ENCODE results near the gene RAD1.

Gene RAD1

DNA sequence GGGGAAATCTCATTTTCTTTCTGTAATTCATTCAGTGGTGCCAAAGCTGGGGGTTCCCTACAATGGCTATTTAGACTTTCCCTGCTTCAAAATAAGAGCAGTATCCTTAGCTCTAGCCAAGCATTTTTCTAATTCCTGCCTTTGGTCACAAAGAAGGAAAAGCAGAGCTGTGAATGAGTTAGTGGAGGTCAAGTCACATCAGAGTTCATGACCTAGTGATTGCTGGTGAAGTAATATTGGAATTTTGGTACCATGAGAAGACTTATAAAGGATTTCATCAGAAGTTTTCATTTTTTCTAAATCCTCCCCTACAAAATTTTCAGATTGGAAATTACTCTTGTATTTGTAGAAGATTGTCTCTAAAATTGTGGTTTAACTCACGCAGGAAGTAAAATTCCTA lies 42.0 kb upstream of the RAD1 start:
- Histone ChIP-seq H3K36me3 (ENCODE audit: insufficient read depth, low read length) (peaks cover 28% of the 10 kb centered on the region; the same call in 1 of the 2 replicates), H3K27me3 (ENCODE audit: insufficient read depth, low read length) (no peaks in the 10 kb centered on the region)

DNA sequence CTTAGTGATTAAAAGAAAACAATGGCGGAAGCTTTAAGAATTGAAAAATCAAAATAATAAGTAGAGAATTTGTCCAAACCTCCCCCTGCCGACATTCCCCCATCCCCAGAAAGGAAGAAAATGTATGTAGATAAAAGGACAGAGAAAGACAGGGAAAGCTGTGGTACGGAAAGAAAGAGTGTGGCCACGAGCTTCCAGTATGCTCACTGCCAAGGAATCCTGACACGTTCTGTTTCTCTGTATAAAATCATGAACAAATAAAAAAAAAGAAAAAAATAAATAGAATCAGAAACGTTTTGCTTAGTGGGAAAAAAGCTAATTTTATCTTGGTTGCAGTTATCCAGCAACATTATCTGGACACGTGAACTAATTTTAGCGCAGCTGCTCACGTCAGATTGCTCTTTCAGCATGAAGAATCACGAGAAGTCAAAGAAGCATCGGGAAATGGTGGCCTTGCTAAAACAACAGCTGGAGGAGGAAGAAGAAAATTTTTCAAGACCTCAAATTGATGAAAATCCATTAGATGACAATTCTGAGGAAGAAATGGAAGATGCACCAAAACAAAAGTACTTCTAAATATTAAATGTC lies 29.2 kb upstream of the RAD1 start:
- Histone ChIP-seq H3F3A (ENCODE audit: insufficient read depth, low read length) (no peaks in the 10 kb centered on the region), H4K20me1 (ENCODE audit: insufficient read depth, low read length) (no peaks in the 10 kb centered on the region), H3K9me2 (ENCODE audit: low read depth, low read length) (no peaks in the 10 kb centered on the region), H3K27me3 (ENCODE audit: insufficient read depth, low read length) (no peaks in the 10 kb centered on the region), H3K27ac (ENCODE audit: low read depth, low read length, poor library complexity, severe bottlenecking) (no peak overlapping the region), H3K4me3 (ENCODE audit: low read depth, low read length, poor library complexity, severe bottlenecking) (no peak overlapping the region), H3K4me2 (ENCODE audit: low read length) (no peak overlapping the region), H3K4me1 (ENCODE audit: insufficient read depth, low read length, severe bottlenecking) (no peaks in the 10 kb centered on the region), H3K9me3 (ENCODE audit: low read length) (no peaks in the 10 kb centered on the region), H3K9ac (ENCODE audit: low read length) (no peak overlapping the region), H3K36me3 (ENCODE audit: insufficient read depth, low read length) (peaks cover 70% of the 10 kb centered on the region), H3K79me2 (ENCODE audit: insufficient read depth, low read length) (no peaks in the 10 kb centered on the region), H2AFZ (ENCODE audit: low read length) (no peak overlapping the region)
- no peak for TF ChIP-seq EZH2 (IDR thresholded peaks at IDR 0.05; ENCODE audit: borderline replicate concordance, low read length)
- TF ChIP-seq, protein P1, sequence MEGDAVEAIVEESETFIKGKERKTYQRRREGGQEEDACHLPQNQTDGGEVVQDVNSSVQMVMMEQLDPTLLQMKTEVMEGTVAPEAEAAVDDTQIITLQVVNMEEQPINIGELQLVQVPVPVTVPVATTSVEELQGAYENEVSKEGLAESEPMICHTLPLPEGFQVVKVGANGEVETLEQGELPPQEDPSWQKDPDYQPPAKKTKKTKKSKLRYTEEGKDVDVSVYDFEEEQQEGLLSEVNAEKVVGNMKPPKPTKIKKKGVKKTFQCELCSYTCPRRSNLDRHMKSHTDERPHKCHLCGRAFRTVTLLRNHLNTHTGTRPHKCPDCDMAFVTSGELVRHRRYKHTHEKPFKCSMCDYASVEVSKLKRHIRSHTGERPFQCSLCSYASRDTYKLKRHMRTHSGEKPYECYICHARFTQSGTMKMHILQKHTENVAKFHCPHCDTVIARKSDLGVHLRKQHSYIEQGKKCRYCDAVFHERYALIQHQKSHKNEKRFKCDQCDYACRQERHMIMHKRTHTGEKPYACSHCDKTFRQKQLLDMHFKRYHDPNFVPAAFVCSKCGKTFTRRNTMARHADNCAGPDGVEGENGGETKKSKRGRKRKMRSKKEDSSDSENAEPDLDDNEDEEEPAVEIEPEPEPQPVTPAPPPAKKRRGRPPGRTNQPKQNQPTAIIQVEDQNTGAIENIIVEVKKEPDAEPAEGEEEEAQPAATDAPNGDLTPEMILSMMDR (IDR thresholded peaks at IDR 0.05; ENCODE audit: low read length) = no peak

More for the DNA sequence above, 42.0 kb upstream of the RAD1 start:
- Histone ChIP-seq H2AFZ (ENCODE audit: low read length) (no peak overlapping the region), H3F3A (ENCODE audit: insufficient read depth, low read length) (no peaks in the 10 kb centered on the region), H4K20me1 (ENCODE audit: insufficient read depth, low read length) (no peaks in the 10 kb centered on the region), H3K4me2 (ENCODE audit: low read length) (no peak overlapping the region), H3K4me1 (ENCODE audit: insufficient read depth, low read length, severe bottlenecking) (no peaks in the 10 kb centered on the region), H3K9me3 (ENCODE audit: low read length) (no peaks in the 10 kb centered on the region), H3K9me2 (ENCODE audit: low read depth, low read length) (no peaks in the 10 kb centered on the region), H3K79me2 (ENCODE audit: insufficient read depth, low read length) (no peaks in the 10 kb centered on the region), H3K27ac (ENCODE audit: low read depth, low read length, poor library complexity, severe bottlenecking) (no peak overlapping the region), H3K9ac (ENCODE audit: low read length) (no peak overlapping the region), H3K4me3 (ENCODE audit: low read depth, low read length, poor library complexity, severe bottlenecking) (no peak overlapping the region)
- TF ChIP-seq, protein P1 (IDR thresholded peaks at IDR 0.05; ENCODE audit: low read length) = no peak
- no peak for TF ChIP-seq EZH2 (IDR thresholded peaks at IDR 0.05; ENCODE audit: borderline replicate concordance, low read length)

DNA sequence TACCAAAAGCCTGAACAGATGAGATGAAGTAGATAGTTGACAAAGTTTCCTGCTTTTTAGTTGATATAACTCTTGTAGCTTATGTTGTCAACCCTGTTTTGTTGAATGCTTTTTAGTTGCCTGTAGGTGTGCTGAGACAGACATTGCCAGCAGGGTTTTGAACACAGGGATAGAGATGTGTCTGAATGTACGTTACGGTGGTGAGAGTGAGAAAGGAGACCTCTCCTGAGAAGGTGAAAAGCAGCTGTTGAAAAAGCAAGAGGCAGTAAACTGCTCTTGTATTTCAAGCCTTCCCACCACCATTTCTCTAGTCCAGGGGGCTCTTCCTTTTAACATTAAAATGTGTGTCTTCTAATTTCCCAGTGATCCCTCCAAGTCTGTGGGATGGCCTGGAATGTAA lies 28.7 kb upstream of the RAD1 start:
- Histone ChIP-seq H4K20me1 (ENCODE audit: insufficient read depth, low read length) (no peaks in the 10 kb centered on the region), H3K9ac (ENCODE audit: low read length) (no peak overlapping the region), H3K27ac (ENCODE audit: low read depth, low read length, poor library complexity, severe bottlenecking) (no peak overlapping the region), H3K9me2 (ENCODE audit: low read depth, low read length) (no peaks in the 10 kb centered on the region), H3K27me3 (ENCODE audit: insufficient read depth, low read length) (no peaks in the 10 kb centered on the region), H3K79me2 (ENCODE audit: insufficient read depth, low read length) (no peaks in the 10 kb centered on the region), H3K4me3 (ENCODE audit: low read depth, low read length, poor library complexity, severe bottlenecking) (no peak overlapping the region), H3K4me2 (ENCODE audit: low read length) (no peak overlapping the region), H3K4me1 (ENCODE audit: insufficient read depth, low read length, severe bottlenecking) (no peaks in the 10 kb centered on the region), H2AFZ (ENCODE audit: low read length) (no peak overlapping the region), H3F3A (ENCODE audit: insufficient read depth, low read length) (no peaks in the 10 kb centered on the region), H3K9me3 (ENCODE audit: low read length) (no peaks in the 10 kb centered on the region), H3K36me3 (ENCODE audit: insufficient read depth, low read length) (peaks cover 68% of the 10 kb centered on the region)
- TF ChIP-seq EZH2 (IDR thresholded peaks at IDR 0.05; ENCODE audit: borderline replicate concordance, low read length) = no peak
- TF ChIP-seq, protein P1 (IDR thresholded peaks at IDR 0.05; ENCODE audit: low read length) = no peak

Measured in OCI-LY1 (cell line).